Measurements from ENCODE around the gene ZNF385B. TPM values are rescaled to one million over a fixed set of nuclear protein-coding genes. Genes with fewer than 3 reads are reported as not detected.

Gene ZNF385B
- total and polyA plus RNA-seq, 10 of the 15 experiments (the other 5 are each of a cell fraction or from before 2014, with no cell fraction given): not detected

- no peaks in the 10 kb centered on the region for H3K4me1 ChIP-seq (ENCODE audit: control insufficient read depth, insufficient read depth, low read length)
- ChIA-PET RAD21 (ENCODE audit: unreplicated experiment) (no interaction called here), CTCF (no interaction called here), POLR2A (no interaction called here), SMC1A (ENCODE audit: uncharacterized antibody, unreplicated experiment) (interaction anchor here (1.7 kb wide), 1 partner anchor 148 kb away, joined by 4 read pairs; no protein-coding TSS in a partner anchor)
- no peak overlapping the region for H3K9ac ChIP-seq (ENCODE audit: control insufficient read depth, insufficient read depth, low read length)
- H3K79me2 ChIP-seq (ENCODE audit: control insufficient read depth, insufficient read depth, low read length): no peaks in the 10 kb centered on the region
- DNase-seq (ENCODE audit: low read depth, low spot score): no peak
- whole genome bisulfite sequencing (ENCODE audit: insufficient coverage, insufficient replicate concordance, low lambda C conversion rate, missing lambda C conversion rate): 59% methylated on average over 3 of the region's 3 CpGs
- no peaks in the 10 kb centered on the region; a peak in 1 of 4 replicates for H3K27me3 ChIP-seq (replicated peaks in 1 of 2; ENCODE audit: control insufficient read depth in 2 of 2, insufficient read depth in 2 of 2, low read length in 1 of 2)
- H3K36me3 ChIP-seq (ENCODE audit: control insufficient read depth in 2 of 2, insufficient read depth in 2 of 2, low read length in 1 of 2): no peaks in the 10 kb centered on the region
- no peak for ATAC-seq
- no peak overlapping the region for H3K4me3 ChIP-seq
- no peak overlapping the region for H2AFZ ChIP-seq (ENCODE audit: control insufficient read depth, low read depth, low read length)
- intact Hi-C loops (cut with micrococcal nuclease; ENCODE audit: unreplicated experiment): no loop called here
- no peak for FAIRE-seq
- H3K4me2 ChIP-seq (ENCODE audit: control insufficient read depth, insufficient read depth): no peak overlapping the region
- no TSS peak for BruUV-seq (replicated peaks)
- in situ Hi-C loops (cut with MboI): no loop called here
- H3K9me3 ChIP-seq (replicated peaks; ENCODE audit: control insufficient read depth, insufficient read depth, low read length): no peaks in the 10 kb centered on the region
- no peak overlapping the region for H3K27ac ChIP-seq (ENCODE audit: control insufficient read depth, insufficient read depth)
- TF ChIP-seq, protein P1, sequence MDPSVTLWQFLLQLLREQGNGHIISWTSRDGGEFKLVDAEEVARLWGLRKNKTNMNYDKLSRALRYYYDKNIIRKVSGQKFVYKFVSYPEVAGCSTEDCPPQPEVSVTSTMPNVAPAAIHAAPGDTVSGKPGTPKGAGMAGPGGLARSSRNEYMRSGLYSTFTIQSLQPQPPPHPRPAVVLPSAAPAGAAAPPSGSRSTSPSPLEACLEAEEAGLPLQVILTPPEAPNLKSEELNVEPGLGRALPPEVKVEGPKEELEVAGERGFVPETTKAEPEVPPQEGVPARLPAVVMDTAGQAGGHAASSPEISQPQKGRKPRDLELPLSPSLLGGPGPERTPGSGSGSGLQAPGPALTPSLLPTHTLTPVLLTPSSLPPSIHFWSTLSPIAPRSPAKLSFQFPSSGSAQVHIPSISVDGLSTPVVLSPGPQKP (IDR thresholded peaks at IDR 0.05; ENCODE audit: low read depth, low read length): no peak
- no peak for TF ChIP-seq E2F8 (IDR thresholded peaks at IDR 0.05; ENCODE audit: low read depth, partially characterized antibody)
- TF ChIP-seq LARP7 (IDR thresholded peaks at IDR 0.05): no peak
- TF ChIP-seq CBX3 (IDR thresholded peaks at IDR 0.05; ENCODE audit: borderline replicate concordance, low read depth): no peak
- no peak for TF ChIP-seq BCL11A (IDR thresholded peaks at IDR 0.05; ENCODE audit: low read depth, low read length)
- H4K20me1 ChIP-seq (ENCODE audit: control insufficient read depth, insufficient read depth): no peaks in the 10 kb centered on the region
These were observed 73.3 kb downstream of the ZNF385B start for GRCh38 chr2:179788104-179788503.
